Skeletal muscle tissue (tissue), 4 donors: ENCODE data around the gene GRSF1. TPM values are rescaled to one million over a fixed set of nuclear protein-coding genes. Genes with fewer than 3 reads are reported as not detected.
"Not testable (repeated sequence)": the region's sequence is repeated elsewhere in the genome, so short reads cannot be mapped to it uniquely, and the experiment has no call there.

Source experiments
- H3K27ac ChIP-seq: one replicate; pipeline ENCODE4 v1.7.0; 2013; ENCODE audit warnings: mild to moderate bottlenecking, low read depth, low read length, inconsistent platforms
- H3K27me3 ChIP-seq, 3 donors: one replicate each; pipeline ENCODE4 v1.7.0; 2013; ENCODE audit warnings: low read length in 3 of 3; ENCODE audit not compliant: control insufficient read depth in 3 of 3, insufficient read depth in 3 of 3
- H3K36me3 ChIP-seq, 3 donors: one replicate each; pipeline ENCODE4 v1.7.0; 2013; ENCODE audit warnings: low read length in 3 of 3; ENCODE audit not compliant: control insufficient read depth in 3 of 3, insufficient read depth in 3 of 3
- H3K4me1 ChIP-seq, 3 donors: one replicate each; pipeline ENCODE4 v1.7.0; 2013; ENCODE audit warnings: low read length in 3 of 3, mild to moderate bottlenecking in 3 of 3; ENCODE audit not compliant: control insufficient read depth in 3 of 3, insufficient read depth in 3 of 3
- H3K4me3 ChIP-seq, 3 donors: one replicate each; pipeline ENCODE4 v1.7.0; 2013; ENCODE audit warnings: low read length in 3 of 3
- H3K9ac ChIP-seq, 3 donors: one replicate each; pipeline ENCODE4 v1.7.0; 2013; ENCODE audit warnings: low read length in 3 of 3, mild to moderate bottlenecking in 3 of 3, moderate library complexity in 2 of 3, low read depth in 1 of 3
- H3K9me3 ChIP-seq, 3 donors: one replicate each; pipeline ENCODE4 v1.7.0; 2013; ENCODE audit warnings: low read length in 3 of 3; ENCODE audit not compliant: control insufficient read depth in 3 of 3
- total RNA-seq: library from RNA; depleted of rRNA; stranded (reverse); fragments of >200 nt; gene quantifications from one replicate; pipeline ENCODE4 v1.2.3, GENCODE V29; 2014
- donor health status: Osteomylitis.

The GRSF1 gene
- total RNA-seq, 1 donor from 2014 or later: 87.7 TPM

- H3K9me3 ChIP-seq: no peaks in the 10 kb centered on the region
- no peaks in the 10 kb centered on the region for H3K27me3 ChIP-seq
- no peaks in the 10 kb centered on the region for H3K4me1 ChIP-seq
- no peak overlapping the region for H3K27ac ChIP-seq
- no peak overlapping the region for H3K9ac ChIP-seq
- H3K4me3 ChIP-seq: no peak overlapping the region
- no peaks in the 10 kb centered on the region for H3K36me3 ChIP-seq
Observed at GRCh38 chr4:70858454-70858853, 18.8 kb upstream of the GRSF1 start.

GRCh38 chr4:70855464-70855863 lies 15.8 kb upstream of the GRSF1 start:
- H3K27ac ChIP-seq: no peak overlapping the region
- no peak overlapping the region for H3K9ac ChIP-seq
- no peaks in the 10 kb centered on the region for H3K4me1 ChIP-seq
- H3K36me3 ChIP-seq: no peaks in the 10 kb centered on the region
- no peaks in the 10 kb centered on the region for H3K9me3 ChIP-seq
- H3K27me3 ChIP-seq: no peaks in the 10 kb centered on the region
- no peak overlapping the region for H3K4me3 ChIP-seq

GRCh38 chr4:70849291-70849690 lies 9.6 kb upstream of the GRSF1 start:
- H3K27me3 ChIP-seq: no peaks in the 10 kb centered on the region
- no peaks in the 10 kb centered on the region for H3K9me3 ChIP-seq
- no peak overlapping the region for H3K9ac ChIP-seq
- peaks cover 0 to 1% (median 0%) of the 10 kb centered on the region in 3 donors for H3K36me3 ChIP-seq
- no peak overlapping the region for H3K4me3 ChIP-seq
- no peaks in the 10 kb centered on the region for H3K4me1 ChIP-seq
- H3K27ac ChIP-seq: no peak overlapping the region

DNA sequence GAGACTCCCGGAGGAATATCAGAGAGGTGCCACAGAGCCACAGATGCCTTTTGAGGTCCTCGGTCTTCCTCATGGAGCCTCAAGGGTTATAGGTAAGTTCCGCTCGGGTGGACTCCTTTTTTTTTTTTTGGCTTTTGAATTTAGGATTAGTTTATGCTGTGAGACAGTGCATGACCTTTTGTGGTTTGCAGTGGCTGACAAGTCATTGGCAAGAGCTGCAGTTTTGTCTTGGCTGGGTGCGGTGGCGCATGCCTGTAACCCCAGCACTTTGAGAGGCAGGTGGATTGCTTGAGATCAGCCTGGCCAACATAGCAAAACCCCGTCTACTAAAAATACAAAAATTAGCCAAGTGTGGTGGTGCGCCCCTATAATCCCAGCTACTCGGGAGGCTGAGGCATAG lies 4.5 kb upstream of the GRSF1 start:
- no peaks in the 10 kb centered on the region for H3K27me3 ChIP-seq
- no peak overlapping the region for H3K4me3 ChIP-seq
- no peak overlapping the region for H3K27ac ChIP-seq

GRCh38 chr4:70842761-70843435 lies 3.2 kb upstream of the GRSF1 start:
- Histone ChIP-seq H3K27ac (no peak overlapping the region), H3K9ac (no peak overlapping the region), H3K36me3 (no peaks in the 10 kb centered on the region), H3K27me3 (no peaks in the 10 kb centered on the region), H3K4me3 (no peak overlapping the region), H3K9me3 (no peaks in the 10 kb centered on the region), H3K4me1 (peaks cover 6 to 11% (median 6%) of the 10 kb centered on the region in 3 donors)

More for the DNA sequence above, 4.5 kb upstream of the GRSF1 start:
- Histone ChIP-seq H3K9me3 (no peaks in the 10 kb centered on the region), H3K9ac (no peak overlapping the region), H3K4me1 (no peaks in the 10 kb centered on the region), H3K36me3 (no peaks in the 10 kb centered on the region)

DNA sequence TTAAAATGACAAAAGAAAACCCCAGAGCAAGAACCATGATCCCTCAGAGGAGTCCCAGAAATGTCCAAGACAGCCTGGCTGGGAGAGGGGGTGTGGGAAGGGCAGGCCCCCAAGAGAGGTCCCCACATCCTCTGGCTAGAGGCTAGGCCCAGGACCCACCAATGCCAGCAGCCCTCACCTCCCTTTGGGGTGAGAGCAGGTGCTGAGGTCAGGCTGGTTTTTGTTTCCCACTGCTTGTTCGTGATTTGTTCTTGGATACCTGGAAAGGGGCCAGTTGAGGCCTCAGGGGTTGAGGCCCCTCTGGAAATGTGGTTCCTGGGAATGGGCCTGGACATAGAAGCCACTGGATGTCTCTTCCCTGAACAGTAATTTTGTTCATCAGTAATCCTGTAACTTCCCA lies 2.3 kb upstream of the GRSF1 start:
- Histone ChIP-seq H3K27me3 (no peaks in the 10 kb centered on the region), H3K4me3 (no peak overlapping the region), H3K4me1 (peaks cover 8 to 17% (median 10%) of the 10 kb centered on the region in 3 donors), H3K27ac (no peak overlapping the region), H3K9me3 (no peaks in the 10 kb centered on the region), H3K36me3 (no peaks in the 10 kb centered on the region), H3K9ac (peak overlapping the region in 1 of 3 donors; percentile 43)

GRCh38 chr4:70841211-70841610 lies 1.5 kb upstream of the GRSF1 start:
- Histone ChIP-seq H3K9me3 (no peaks in the 10 kb centered on the region), H3K4me1 (peaks cover 12 to 21% (median 17%) of the 10 kb centered on the region in 3 donors), H3K27ac (no peak overlapping the region), H3K36me3 (no peaks in the 10 kb centered on the region), H3K4me3 (no peak overlapping the region), H3K27me3 (no peaks in the 10 kb centered on the region), H3K9ac (no peak overlapping the region)

DNA sequence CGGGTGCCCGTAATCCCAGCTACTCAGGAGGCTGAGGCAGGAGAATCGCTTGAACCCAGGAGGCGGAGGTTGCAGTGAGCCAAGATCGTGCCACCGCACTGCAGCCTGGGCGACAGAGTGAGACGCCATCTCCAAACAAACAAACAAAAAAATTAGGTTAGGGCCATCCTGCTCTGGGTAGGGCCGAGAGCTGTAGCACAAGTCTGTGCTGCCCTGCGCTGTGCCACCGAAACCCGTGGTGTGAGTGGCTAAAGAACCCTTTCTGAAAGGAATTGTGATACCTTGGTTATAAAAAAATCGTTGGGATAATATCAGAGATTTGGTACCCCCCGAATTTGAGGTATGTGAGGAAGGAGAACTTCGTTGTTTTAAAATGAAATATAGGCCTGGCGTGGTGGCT lies 941 bp upstream of the GRSF1 start:
- not testable (repeated sequence) for H3K27me3 ChIP-seq, H3K27ac ChIP-seq, H3K9ac ChIP-seq, H3K36me3 ChIP-seq, H3K4me3 ChIP-seq, H3K9me3 ChIP-seq
- peaks cover 15 to 23% (median 20%) of the 10 kb centered on the region in 3 donors for H3K4me1 ChIP-seq

- H3K27me3 ChIP-seq, H3K4me3 ChIP-seq, H3K9me3 ChIP-seq, H3K27ac ChIP-seq, H3K36me3 ChIP-seq, H3K9ac ChIP-seq: not testable (repeated sequence)
- peaks cover 16 to 24% (median 20%) of the 10 kb centered on the region in 3 donors for H3K4me1 ChIP-seq
Observed at GRCh38 chr4:70840137-70840536, 447 bp upstream of the GRSF1 start.

DNA sequence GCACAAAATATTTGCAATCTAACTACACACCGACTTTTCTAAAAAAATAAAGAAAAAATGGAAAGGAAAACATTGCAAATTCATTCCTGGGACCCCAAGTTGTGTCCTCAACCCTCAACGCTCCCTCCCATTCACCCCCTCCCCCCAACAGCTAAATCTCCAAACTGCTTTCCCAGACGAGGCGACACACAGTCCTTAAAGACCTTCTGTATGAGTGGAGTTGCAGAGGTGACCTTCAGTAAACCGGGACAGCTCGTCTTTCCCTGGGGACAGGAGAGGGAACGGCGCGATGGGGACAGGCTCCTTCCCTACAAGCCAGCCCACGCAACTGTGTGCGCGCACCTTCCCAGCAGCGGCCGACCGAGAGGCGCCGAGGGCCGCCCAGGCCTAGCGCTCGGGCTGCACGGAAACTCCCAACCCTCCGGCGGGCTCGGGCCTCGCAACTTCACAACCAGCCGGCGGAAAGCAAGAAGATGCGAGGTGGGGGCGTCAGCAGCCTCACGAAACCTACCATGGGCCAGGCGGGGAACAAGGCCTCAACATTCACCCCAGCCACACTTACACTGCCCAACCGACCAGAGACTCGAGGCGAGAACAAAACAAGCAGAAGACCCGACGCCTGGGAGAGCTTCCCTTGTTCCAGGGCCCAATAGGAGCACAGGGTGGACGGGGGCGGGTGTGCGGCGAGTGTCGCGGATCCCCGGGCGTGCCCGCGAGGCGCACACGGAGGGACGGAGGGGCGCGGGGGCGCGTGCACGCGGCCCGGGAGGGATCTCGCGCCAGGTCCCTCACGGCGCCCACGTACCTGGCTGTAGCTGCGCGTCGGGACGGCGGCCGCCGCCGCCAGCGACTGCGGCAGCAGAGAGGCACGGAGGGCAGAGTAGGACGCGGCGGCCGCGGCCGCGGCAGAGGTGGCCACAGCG lies 763 bp downstream of the GRSF1 start:
- peak overlapping the region; percentile 80 for H3K27ac ChIP-seq
- H3K9ac ChIP-seq: peak overlapping the region; percentile 77 to 96 (median 96)
- no peaks in the 10 kb centered on the region for H3K9me3 ChIP-seq
- peaks cover 4 to 10% (median 9%) of the 10 kb centered on the region in 3 donors for H3K36me3 ChIP-seq
- peak overlapping the region; percentile 89 to 94 (median 94) for H3K4me3 ChIP-seq
- H3K4me1 ChIP-seq: peaks cover 16 to 24% (median 20%) of the 10 kb centered on the region in 3 donors
- H3K27me3 ChIP-seq: no peaks in the 10 kb centered on the region
